CD4-positive, alpha-beta T cell treated with Interleukin-15 for 4 hours (primary cell): ENCODE data around the gene FLYWCH1.

Experiments used
- DNase-seq: peaks from one replicate; pipeline ENCODE4 v3.0.0-alpha.2; 2020; ENCODE audit warnings: low spot score

The FLYWCH1 gene

GRCh38 chr16:2898831-2899563 is 12.7 kb upstream of the FLYWCH1 start:
- no peak for DNase-seq

GRCh38 chr16:2899564-2900072 is 12.1 kb upstream of the FLYWCH1 start:
- no peak for DNase-seq

DNA sequence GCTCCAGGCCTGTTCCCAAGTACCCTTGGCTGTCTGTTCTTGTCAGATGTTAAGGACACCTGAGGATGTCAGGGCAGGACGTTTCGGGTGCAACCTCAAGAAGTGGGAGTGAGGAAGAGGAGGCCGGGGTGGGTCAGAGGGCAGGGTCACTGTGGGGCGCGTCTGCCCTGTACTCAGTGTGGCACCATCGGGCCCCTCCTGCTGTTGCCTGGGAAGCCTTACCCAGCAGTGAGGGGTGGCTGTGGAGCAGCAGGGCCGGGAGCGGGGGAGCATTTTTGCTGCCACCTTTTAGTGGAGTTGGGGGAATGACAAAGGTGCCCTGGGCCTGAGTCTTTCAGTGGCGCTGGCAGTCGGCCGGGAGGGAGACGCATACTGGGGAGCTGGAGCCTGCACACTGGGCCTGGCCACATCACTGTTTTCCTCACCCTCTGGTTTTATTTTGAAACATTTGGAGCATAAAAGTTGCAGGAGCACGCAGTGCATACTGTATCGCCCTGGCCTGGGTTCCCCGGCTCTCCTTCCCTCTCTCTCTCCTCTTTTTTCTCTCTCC is 11.1 kb upstream of the FLYWCH1 start:
- no peak for DNase-seq

DNA sequence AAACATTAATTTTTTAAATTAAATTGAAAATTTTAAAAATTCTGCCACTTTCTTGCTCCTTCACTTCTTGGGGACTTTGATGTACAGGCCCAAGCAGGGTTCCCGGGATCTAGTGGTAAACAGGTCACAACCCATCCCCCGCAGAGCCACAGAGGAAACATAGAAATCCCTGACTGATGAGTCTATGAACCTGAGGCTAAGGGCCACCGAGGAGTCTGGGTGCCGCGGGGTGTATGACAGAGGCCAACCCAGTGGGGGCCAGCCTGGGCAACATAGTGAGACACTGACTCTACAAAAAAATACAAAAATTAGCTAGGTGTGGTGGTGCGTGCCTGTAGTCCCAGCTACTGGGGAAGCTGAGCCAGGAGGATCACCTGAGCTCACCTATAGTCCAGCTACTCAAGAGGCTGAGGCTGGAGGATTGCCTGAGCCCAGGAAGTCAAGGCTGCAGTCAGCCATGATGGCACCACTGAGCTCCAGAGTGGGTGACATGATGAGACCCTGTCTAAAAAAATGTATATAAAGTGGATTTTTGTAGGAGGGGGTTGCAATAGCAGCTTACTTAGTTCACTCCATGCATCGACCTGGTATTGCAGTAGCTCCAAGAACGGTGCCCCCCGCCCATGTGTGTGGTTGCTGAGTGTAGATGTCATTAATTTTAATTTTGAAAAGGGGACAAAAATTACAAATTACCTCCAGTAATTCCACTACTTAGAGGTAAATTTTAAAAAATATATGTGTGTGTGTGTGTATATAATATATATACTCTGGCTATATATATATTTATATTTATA is 9.2 kb upstream of the FLYWCH1 start:
- no peak for DNase-seq

- peak; percentile 74 for DNase-seq
These were observed 7.4 kb upstream of the FLYWCH1 start for GRCh38 chr16:2904100-2904921.

DNA sequence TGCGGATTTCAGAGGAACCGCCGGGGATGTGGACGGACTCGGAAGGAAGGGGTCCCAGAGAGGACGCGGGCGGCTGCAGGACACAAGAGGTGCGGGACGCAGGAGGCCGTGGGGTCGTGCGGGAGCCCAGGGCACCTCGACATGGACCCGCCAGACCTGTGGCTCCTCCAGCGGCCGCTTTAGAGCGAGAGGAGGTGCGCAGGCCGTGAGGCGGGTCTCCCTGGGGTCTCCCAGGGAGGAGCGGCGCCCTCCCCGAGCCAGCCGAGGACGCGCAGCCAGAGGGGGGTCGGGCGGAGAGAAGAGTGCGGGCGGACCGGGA is 6.8 kb upstream of the FLYWCH1 start:
- no peak for DNase-seq

DNA sequence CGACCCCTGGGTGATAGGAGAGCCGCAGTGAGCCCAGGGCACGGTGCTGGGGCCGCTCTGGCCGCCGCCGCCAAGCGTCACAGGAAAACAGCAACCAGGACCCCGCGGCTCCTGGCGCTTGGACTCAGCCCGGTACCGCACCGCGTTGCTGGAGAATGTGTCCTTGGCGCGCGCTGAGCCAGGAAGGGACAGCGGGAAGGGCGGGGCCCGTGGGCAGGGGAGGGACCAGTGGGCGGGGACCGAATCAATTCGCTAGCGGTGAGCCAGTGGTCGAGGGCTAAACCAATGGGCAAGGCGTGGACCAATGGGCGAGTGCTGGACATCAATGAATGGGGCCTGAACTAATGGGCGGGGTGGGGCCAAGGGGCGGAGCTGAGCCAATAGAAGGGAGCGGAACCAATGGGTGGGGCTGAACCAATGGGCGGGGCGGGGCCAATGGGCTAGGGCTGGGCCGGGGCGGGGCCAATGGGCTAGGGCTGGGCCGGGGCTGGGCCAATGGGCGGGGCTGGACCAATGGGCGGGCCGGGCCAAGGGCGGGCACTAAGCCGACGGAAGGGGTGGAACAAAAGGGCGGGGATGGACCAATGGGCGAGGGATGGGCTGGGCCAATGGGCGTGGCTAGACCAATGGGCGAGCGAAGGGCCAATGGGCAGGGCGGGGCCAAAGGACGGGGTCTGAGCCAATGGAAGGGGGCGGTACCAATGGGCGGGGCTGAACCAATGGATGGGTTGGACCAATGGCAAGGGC is 6.3 kb upstream of the FLYWCH1 start:
- DNase-seq = peak; percentile 90

- DNase-seq = no peak
These were observed 5.7 kb upstream of the FLYWCH1 start for GRCh38 chr16:2905988-2906387.

- DNase-seq = peak; percentile 47
These were observed 4.5 kb upstream of the FLYWCH1 start for GRCh38 chr16:2907084-2907753.

GRCh38 chr16:2910441-2910969 is 1.2 kb upstream of the FLYWCH1 start:
- DNase-seq = no peak

GRCh38 chr16:2912330-2913199 is 834 bp downstream of the FLYWCH1 start:
- no peak for DNase-seq

DNA sequence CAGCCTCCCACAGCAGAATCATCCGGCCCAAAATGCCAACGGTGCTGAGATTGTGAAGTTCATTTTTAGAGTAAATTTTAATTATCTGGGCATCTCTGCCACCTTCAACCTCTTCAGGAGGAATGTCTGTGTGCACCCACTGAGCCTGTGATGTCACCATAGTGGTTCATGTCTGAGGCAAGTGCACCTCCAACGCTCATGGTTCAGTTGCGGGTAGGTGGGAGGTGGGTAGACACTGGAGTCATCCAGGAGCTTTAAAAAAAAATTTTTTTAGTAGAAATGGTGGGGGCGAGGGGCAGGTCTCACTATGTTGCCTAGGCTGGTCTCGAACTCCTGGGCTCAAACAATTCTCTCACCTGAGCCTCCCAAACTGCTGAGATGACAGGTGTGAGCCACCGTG is 1.9 kb downstream of the FLYWCH1 start:
- DNase-seq = no peak

DNA sequence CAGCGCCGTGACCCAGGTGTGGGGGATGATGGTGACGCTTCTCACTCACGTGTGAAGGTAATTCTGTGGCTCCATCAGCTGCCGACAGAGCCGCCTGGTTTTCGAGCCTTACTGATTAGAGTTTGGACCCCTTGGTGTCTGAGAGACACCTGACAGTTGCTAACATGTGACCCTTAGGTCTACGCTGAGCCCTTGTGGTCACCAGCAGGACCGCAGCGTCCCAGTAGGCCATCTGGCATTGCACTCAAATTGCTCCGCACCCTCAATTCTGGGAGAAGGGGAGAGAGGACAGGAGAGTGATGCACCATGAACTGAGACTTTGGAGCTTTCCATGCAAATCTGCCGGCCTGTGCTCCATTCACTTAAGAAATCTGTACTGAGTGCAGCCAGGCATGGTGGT is 2.5 kb downstream of the FLYWCH1 start:
- DNase-seq = no peak

- no peak for DNase-seq
These were observed 3.6 kb downstream of the FLYWCH1 start for GRCh38 chr16:2915196-2915929.

- peak; percentile 70 for DNase-seq
These were observed 8.0 kb downstream of the FLYWCH1 start for GRCh38 chr16:2919511-2920255.

- no peak for DNase-seq
These were observed 11.8 kb downstream of the FLYWCH1 start for GRCh38 chr16:2923481-2923880.

- DNase-seq = no peak
These were observed 13.4 kb downstream of the FLYWCH1 start for GRCh38 chr16:2924901-2925755.
